KBM-7 (cell line): ENCODE results near the gene SULT6B1.

Experiments used
- DNase-seq: peaks from one replicate; pipeline ENCODE4 v3.0.0-alpha.2; 2015
- in situ Hi-C: fragments of 300-500 bp; cut with MboI; formaldehyde crosslinking; loops from 2 replicates; pipeline ENCODE4 v1.14.3; 2020; ENCODE audit warnings: low sequenced_read_pairs, low pct_unique_long_range_greater_than_20kb, mixed read lengths

Gene SULT6B1

DNA sequence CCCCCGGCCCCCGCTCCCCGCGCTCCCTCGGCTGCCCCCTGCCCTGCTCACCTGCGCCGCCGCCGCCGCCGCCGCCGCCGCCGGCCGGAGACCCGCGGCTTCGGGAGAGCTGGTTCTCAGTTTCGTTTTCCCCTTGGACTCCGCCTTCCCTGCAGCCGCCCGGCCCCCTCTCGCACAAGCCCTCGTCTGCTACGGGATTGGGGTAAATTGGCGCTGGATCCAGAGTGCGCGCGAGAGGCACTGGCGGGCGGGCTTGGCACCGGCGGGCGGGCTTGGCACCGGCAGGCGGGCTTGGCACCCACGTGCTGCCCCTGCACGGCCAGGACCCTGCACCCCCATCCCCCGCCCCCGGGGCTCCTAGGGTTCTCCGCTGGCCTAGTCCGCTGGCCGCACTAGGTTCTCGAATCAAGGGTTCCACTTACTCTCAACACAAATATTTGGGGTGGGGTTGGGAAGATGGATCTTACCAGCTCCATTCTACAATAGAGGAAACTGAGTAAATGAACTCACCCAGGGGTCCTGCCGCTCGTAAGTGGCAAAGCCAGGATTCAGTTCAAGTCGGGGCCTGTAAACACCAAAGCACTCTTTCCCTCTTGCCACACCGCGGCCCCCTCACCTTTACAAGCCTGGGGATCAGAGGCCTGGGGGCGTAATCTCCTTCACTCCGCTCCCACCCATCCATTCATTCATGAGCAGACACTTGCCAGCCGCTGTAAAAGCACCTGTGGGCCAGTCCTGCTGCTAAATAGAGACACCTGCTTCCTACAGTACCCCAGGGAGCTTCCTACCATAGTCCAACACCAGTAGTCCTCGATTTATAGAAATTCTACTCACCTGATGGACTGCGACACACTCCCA, 31.4 kb downstream of the SULT6B1 start, which contains the start of gene EIF2AK2:
Gene EIF2AK2, minus strand, starts transcription at position 124 of the 858 bp plus-strand sequence. CDS start 9,174 bp downstream, outside the sequence.
- peak; percentile 80 for DNase-seq
- in situ Hi-C loops: no loop called here

DNA sequence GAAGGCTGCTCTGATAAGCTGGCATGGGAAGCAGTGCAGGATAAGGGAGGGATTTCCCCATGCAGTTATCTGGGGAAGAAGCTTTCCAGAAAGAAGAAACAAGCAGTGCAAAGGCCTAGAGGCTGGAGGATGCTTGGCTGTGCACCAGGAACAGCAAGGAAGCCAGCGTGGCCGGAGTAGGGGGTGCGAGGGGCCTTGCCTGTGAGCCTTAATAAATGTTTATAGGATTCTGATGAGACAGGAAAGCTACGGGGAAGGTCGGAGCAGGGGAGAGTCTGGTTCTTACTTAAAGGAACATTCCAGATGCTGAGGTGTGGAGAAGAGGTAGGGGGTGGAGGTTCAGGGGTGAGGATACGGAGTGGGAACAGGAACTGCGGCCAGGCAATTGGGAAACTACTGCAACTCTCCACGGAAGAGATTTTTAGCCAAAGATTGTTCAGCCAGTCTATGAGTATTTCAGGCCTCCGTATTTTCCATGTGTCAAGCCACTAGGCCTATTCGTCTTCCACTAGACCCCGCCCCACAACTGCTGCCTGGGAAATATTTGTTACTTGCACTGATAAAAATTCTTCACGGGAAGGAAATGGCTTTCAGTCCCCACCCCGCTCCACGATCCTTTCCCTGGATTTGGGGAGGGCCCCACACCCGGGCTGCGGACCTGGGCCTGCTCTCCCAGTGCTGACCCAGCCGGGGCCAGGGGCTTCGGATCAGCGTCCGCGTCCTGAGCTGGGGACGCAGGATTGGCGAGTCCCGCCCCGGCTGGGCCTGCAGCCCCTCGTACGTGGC, 32.2 kb downstream of the SULT6B1 start:
- in situ Hi-C loops: no loop called here
- DNase-seq: peak; percentile 43

DNA sequence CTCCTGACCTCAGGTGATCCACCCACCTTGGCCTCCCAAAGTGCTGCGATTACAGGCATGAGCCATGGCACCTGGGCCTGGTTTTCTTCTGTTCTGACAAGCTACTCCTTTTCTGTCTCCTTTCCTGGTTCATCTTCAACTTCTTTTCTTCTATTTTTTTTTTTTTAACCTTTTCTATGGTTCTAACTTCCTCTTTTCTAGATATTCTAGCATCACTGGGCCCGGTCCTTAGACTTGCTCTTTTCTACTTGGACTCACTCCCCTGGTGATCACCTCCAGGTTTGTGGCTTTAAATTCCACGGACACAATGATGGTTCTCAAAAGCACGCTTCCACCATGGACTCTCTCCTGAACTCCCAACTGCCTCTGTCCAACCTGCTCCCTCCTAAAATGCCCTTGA, 33.7 kb downstream of the SULT6B1 start:
- in situ Hi-C loops: no loop called here
- DNase-seq: peak; percentile 53

DNA sequence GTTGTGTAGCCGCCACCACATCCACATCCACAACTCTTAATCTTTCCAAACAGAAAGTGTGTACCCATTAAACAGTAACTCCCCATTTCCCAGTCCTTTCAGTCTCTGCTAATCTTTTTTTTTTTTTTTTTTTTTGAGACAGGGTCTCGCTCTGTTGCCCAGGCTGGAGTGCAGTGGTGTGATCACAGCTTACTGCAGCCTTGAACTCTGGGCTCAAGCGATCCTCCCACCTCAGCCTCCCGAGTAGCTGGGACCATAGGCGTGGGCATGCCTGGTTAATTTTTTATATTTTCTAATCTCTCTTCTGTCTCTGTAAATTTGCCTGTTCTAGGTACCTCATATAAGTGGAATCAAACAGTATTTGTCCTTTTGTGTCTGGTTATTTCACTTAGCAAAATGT, 35.2 kb downstream of the SULT6B1 start:
- DNase-seq: no peak
- in situ Hi-C loops: no loop called here

DNA sequence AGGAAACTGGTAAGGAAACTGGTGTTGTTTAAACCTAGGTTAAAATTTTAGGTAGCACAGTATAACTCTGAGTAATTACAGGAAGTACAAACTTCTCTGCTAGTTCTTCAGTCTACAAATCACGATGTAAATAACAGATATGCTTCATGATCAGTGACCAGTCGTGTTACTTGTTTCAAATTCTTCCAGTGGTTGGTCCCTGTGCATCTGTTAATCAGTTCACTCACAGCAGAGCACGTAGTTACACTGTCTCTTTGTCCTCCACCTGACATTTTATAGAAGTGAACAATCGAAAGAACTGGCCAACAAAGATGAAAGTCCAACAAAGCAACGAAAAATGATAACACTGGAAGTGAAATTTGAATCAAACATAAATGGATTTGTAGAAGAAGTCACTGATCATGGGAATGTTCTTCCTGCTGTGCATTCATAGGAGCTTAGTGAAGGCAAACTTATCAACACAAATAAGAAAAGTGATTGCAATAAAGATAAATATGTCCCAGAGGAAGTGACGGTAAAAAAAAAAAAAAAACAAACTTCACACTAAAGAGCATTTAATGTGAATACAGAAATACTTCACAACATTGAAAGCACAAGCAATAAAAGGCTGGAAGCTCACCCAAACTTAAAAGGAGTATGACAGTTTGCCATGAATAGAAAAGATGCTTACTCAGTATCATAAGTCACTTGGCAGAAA, 38.7 kb downstream of the SULT6B1 start:
- in situ Hi-C loops: no loop called here
- DNase-seq: no peak

DNA sequence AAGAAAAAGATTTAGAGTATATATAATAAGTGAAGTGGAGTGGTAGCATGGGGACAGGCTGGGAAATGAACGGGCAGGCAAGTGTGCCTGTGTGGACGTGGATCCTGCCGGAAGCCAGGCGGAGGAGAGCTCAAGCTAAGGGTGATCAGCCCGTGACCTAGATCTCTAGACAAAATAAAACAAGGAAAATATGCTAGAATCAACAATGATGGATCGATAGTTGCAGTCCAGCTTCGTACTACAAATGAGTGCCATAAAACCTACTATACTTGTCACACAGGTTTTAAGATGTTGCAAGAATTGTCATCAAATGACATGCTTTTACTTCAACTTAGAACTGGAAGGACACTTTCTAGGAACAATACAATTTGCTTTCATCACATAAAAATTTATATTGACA, 40.1 kb downstream of the SULT6B1 start:
- no peak for DNase-seq
- in situ Hi-C loops: no loop called here

DNA sequence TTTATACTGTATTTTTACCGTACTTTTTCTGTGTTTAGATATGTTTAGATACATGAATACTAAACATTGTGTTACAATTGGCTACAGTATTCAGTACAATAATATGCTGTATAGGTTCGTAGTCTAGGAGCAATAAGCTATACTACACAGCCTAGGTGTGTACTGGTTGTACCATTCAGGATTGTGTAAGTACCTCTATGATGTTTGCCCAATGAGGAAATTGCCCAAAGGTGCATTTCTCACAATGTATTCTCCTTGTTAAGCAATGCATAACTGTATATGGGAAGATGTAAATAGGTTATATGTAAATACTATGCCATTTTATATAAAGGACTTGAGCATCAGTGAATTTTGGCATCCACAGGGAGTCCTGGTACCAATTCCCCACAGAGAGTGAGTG, 42.4 kb downstream of the SULT6B1 start:
- DNase-seq: no peak
- in situ Hi-C loops: no loop called here

DNA sequence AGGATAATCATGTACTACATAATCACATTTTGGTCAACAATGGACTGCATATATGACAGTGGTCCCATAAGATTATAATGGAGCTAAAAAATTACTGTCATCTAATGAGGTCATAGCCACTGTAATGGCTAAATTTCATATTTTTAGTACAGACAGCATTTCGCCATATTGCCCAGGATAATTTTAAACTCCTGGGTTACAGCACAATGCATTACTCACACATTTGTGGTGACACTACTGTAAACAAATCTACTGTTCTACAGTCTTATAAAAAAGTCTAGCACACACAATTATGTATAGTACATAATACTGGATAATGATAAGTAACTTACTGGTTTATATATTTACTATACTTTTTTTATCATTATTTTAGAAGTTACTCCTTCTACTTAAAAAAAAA, 44.5 kb downstream of the SULT6B1 start:
- in situ Hi-C loops: no loop called here
- no peak for DNase-seq

DNA sequence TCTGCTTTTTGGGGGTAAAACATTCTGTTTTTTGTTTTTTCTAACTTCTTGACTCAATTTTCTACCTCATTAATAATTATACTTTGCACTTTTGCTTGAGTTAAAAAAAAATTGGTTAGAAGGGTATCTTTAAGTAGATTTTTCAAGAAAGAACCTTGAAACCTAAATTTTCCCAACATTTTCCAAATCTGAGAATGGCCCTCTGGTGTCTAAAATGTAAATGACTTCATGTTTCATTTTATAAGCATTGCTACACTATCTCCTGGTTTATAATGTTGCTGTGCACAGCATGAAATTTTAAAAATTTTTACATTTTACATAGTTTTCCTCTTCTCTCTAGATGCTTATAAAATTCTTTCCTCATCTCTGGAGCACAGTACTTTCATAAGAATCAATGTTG, 45.9 kb downstream of the SULT6B1 start:
- no peak for DNase-seq
- in situ Hi-C loops: no loop called here

DNA sequence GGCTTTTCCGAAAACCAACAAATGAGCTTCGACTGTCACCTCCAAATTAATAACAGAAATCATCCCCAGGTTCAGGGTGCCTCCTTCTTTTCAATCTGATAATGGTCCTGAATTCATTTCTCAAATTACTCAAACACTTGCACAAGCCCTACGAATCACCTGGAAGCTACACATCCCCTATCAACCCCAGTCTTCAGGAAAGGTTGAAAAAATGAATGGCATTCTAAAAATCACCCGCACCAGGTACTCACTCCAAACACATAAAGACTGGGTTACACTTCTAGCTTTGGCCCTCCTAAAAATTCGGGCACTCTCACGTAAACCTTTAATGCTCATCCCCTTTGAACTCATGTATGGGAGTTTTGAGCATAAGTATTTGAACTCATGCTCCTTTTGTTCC, 55.6 kb downstream of the SULT6B1 start:
- in situ Hi-C loops: no loop called here
- no peak for DNase-seq

DNA sequence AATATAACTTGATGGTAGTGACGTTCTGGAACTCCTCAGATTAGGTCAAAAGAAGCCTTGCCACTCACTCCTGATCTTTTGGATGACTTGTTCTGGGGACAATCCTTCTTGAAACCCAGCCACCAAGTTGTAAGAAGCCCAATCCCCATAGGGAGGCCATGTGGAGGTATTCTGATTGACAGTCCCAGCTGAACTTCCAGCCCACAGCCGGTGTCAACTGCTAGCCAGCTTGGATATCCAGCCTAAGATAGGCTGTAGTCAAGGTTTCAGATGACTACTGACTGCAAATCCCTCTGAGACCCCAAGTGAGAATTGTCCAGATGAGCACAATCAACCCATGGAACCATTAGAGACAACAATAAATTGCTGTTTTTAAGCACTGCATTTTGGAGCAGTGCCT, 63.1 kb downstream of the SULT6B1 start:
- in situ Hi-C loops: no loop called here
- DNase-seq: no peak

DNA sequence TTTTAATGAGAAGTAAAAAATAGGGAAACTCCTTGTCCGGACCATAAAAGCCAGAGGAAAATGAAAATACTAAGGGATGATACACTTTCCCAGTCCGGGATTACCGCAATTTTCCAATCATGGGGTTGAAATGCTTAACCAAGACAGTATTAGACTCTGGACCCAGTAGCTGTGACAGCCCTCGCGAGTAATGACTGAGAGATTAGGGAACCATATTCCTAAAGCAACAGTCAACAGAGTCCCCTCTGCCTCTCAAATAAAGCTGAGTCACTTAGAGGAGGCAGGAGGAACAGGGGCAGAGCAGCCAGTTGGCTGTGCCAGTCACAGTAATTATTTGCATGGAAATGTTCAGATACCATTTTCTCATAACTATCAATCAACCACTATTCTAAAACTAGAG, 69.3 kb downstream of the SULT6B1 start:
- in situ Hi-C loops: no loop called here
- DNase-seq: no peak
